ENCODE measurements around the gene CUBN. TPM values are rescaled to one million over a fixed set of nuclear protein-coding genes. Genes with fewer than 3 reads are reported as not detected.

Gene CUBN
- total and polyA plus RNA-seq, 9 of the 15 experiments (the other 6 are each of a cell fraction or from before 2014, with no cell fraction given): 0.04 to 0.33 (median 0.09) TPM

DNA sequence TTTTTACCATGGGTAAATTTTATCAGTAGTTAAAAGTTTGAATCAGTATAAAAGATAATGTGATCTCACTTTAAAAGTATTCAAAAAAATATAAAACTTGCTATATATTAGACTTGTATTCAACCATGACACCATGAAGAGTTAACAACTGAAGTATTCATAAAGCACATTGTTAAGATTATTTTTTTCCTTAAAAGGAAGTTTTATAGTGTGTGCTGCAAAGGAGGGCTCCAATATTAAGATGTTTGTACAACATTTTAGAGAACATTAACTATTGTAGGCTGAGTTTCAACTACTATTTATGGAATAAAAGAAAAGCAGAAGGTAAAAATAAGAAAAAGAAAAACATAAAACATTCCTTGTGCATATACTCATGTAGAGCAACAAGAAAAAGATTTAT lies 24.5 kb upstream of the CUBN start:
- BruUV-seq (replicated peaks): no TSS peak
- Histone ChIP-seq H3K79me2 (ENCODE audit: control insufficient read depth, insufficient read depth, low read length) (no peaks in the 10 kb centered on the region), H3K27ac (ENCODE audit: extremely low read depth, low read depth, low read length) (no peak overlapping the region), H3K9me1 (ENCODE audit: control insufficient read depth, insufficient read depth, low read length) (no peaks in the 10 kb centered on the region), H4K20me1 (replicated peaks; ENCODE audit: control insufficient read depth, insufficient read depth, low read length) (no peaks in the 10 kb centered on the region), H3K4me3 (no peak overlapping the region), H3K9me3 (replicated peaks; ENCODE audit: control insufficient read depth, insufficient read depth, low read depth, low read length) (no peaks in the 10 kb centered on the region), H3K27me3 (ENCODE audit: control insufficient read depth in 2 of 2, insufficient read depth in 2 of 2, low read length in 2 of 2) (no peaks in the 10 kb centered on the region), H3K4me2 (ENCODE audit: insufficient read depth, low read length) (no peak overlapping the region), H3K9ac (ENCODE audit: insufficient read depth in 1 of 2, low read depth in 2 of 2, low read length in 2 of 2) (no peak overlapping the region), H3K36me3 (ENCODE audit: control insufficient read depth, insufficient read depth, low read length) (no peaks in the 10 kb centered on the region), H2AFZ (ENCODE audit: low read depth, low read length) (no peak overlapping the region), H3K4me1 (replicated peaks in 1 of 2; ENCODE audit: control insufficient read depth in 2 of 2, insufficient read depth in 2 of 2, low read length in 2 of 2) (no peaks in the 10 kb centered on the region)
- TF ChIP-seq ZNF347 (CRISPR knock-in tag; IDR thresholded peaks at IDR 0.05; ENCODE audit: low read depth) (no peak), FOXM1 (IDR thresholded peaks at IDR 0.05; ENCODE audit: low read depth) (no peak), FOXM1 (CRISPR knock-in tag; IDR thresholded peaks at IDR 0.05; ENCODE audit: low read depth) (no peak), RCOR1 (IDR thresholded peaks at IDR 0.05; ENCODE audit: borderline replicate concordance in 1 of 2, low read depth in 2 of 2, low read length in 2 of 2) (no peak), ZNF184 (CRISPR knock-in tag; IDR thresholded peaks at IDR 0.05) (no peak), SIX5 (IDR thresholded peaks at IDR 0.05; ENCODE audit: borderline replicate concordance in 1 of 2, insufficient read depth in 1 of 2, low read depth in 1 of 2, low read length in 2 of 2) (no peak)
- CTCF ChIA-PET (ENCODE audit: low intra/inter-chr PET ratio): no interaction called here
- DNase-seq (ENCODE audit: extremely low read depth in 1 of 4, low spot score in 3 of 4) (no peak), ATAC-seq (no peak), FAIRE-seq (no peak)
- in situ Hi-C loops (cut with MboI) (no loop called here), intact Hi-C loops (cut with micrococcal nuclease) (no loop called here)
- POLR2A ChIA-PET: no interaction called here

DNA sequence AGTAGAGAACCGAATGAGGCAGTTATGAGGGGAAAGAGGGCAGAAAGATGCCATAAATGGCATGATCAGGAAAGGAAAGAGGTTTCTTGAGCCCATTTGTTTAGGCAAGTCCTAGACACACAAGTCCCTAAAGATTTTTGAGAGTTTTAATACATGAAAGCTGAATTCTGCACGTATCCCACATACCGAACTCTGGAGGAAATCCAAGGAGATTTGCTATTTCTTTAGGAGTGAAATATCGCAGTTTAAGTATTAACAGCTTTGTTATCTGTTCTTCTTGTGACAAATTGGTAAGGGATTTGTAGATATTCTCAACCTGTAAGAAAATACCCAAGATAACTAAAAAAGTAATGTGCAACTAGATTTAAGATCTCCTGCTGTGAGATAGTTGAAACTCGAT lies 23.7 kb upstream of the CUBN start:
- ChIA-PET POLR2A (interaction anchor here (1.3 to 2.1 kb wide), 2 partner anchors 10 to 77 kb away, joined by 5 to 7 read pairs; no protein-coding TSS in a partner anchor), CTCF (ENCODE audit: low intra/inter-chr PET ratio) (no interaction called here)
- in situ Hi-C loops (cut with MboI): no loop called here
- WGBS (ENCODE audit: insufficient coverage, low coverage, missing lambda C conversion rate): 46% methylated on average over 5 of the region's 5 CpGs
- TF ChIP-seq HDAC8 (tag; IDR thresholded peaks at IDR 0.05) (no peak), ZNF184 (CRISPR knock-in tag; IDR thresholded peaks at IDR 0.05) (no peak), ZBTB1 (CRISPR knock-in tag; IDR thresholded peaks at IDR 0.05; ENCODE audit: borderline replicate concordance, low read depth) (no peak), STAT5B (CRISPR knock-in tag; IDR thresholded peaks at IDR 0.05) (no peak)
- TF ChIP-seq, protein P1, sequence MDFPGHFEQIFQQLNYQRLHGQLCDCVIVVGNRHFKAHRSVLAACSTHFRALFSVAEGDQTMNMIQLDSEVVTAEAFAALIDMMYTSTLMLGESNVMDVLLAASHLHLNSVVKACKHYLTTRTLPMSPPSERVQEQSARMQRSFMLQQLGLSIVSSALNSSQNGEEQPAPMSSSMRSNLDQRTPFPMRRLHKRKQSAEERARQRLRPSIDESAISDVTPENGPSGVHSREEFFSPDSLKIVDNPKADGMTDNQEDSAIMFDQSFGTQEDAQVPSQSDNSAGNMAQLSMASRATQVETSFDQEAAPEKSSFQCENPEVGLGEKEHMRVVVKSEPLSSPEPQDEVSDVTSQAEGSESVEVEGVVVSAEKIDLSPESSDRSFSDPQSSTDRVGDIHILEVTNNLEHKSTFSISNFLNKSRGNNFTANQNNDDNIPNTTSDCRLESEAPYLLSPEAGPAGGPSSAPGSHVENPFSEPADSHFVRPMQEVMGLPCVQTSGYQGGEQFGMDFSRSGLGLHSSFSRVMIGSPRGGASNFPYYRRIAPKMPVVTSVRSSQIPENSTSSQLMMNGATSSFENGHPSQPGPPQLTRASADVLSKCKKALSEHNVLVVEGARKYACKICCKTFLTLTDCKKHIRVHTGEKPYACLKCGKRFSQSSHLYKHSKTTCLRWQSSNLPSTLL (IDR thresholded peaks at IDR 0.05): no peak
- Histone ChIP-seq H3K4me3 (no peak overlapping the region), H3K4me1 (replicated peaks in 1 of 2; ENCODE audit: control insufficient read depth in 2 of 2, insufficient read depth in 2 of 2, low read length in 2 of 2) (0 out of 5 replicates have a peak, but pooled peaks cover 0 to under 1% of the 10 kb centered on the region in 2 experiments), H3K9ac (ENCODE audit: insufficient read depth in 1 of 2, low read depth in 2 of 2, low read length in 2 of 2) (no peak overlapping the region), H3K4me2 (ENCODE audit: insufficient read depth, low read length) (no peak overlapping the region), H3K9me3 (replicated peaks; ENCODE audit: control insufficient read depth, insufficient read depth, low read depth, low read length) (no peaks in the 10 kb centered on the region), H3K9me1 (ENCODE audit: control insufficient read depth, insufficient read depth, low read length) (no peaks in the 10 kb centered on the region), H2AFZ (ENCODE audit: low read depth, low read length) (no peak overlapping the region), H3K36me3 (ENCODE audit: control insufficient read depth, insufficient read depth, low read length) (no peaks in the 10 kb centered on the region), H3K27ac (ENCODE audit: extremely low read depth, low read depth, low read length) (no peak overlapping the region), H3K79me2 (ENCODE audit: control insufficient read depth, insufficient read depth, low read length) (no peaks in the 10 kb centered on the region), H4K20me1 (replicated peaks; ENCODE audit: control insufficient read depth, insufficient read depth, low read length) (no peaks in the 10 kb centered on the region), H3K27me3 (ENCODE audit: control insufficient read depth in 2 of 2, insufficient read depth in 2 of 2, low read length in 2 of 2) (no peaks in the 10 kb centered on the region)
- FAIRE-seq: no peak
- no TSS peak for BruUV-seq (replicated peaks)
- intact Hi-C loops (cut with micrococcal nuclease): no loop called here
- DNase-seq (ENCODE audit: extremely low read depth in 1 of 4, low spot score in 3 of 4): no peak
- ATAC-seq: no peak

All from K562 (cell line).